D341Med (cell line): Measurements from ENCODE around the gene EPHA1.

Experiments used
- DNase-seq: peaks from one replicate; pipeline ENCODE4 v3.0.0; 2012; ENCODE audit warnings: low spot score

The EPHA1 gene

GRCh38 chr7:143374561-143374960, 34.1 kb downstream of the EPHA1 start:
- no peak for DNase-seq

GRCh38 chr7:143373255-143373794, 35.3 kb downstream of the EPHA1 start:
- no peak for DNase-seq

GRCh38 chr7:143372070-143372469, 36.6 kb downstream of the EPHA1 start:
- DNase-seq = no peak

DNA sequence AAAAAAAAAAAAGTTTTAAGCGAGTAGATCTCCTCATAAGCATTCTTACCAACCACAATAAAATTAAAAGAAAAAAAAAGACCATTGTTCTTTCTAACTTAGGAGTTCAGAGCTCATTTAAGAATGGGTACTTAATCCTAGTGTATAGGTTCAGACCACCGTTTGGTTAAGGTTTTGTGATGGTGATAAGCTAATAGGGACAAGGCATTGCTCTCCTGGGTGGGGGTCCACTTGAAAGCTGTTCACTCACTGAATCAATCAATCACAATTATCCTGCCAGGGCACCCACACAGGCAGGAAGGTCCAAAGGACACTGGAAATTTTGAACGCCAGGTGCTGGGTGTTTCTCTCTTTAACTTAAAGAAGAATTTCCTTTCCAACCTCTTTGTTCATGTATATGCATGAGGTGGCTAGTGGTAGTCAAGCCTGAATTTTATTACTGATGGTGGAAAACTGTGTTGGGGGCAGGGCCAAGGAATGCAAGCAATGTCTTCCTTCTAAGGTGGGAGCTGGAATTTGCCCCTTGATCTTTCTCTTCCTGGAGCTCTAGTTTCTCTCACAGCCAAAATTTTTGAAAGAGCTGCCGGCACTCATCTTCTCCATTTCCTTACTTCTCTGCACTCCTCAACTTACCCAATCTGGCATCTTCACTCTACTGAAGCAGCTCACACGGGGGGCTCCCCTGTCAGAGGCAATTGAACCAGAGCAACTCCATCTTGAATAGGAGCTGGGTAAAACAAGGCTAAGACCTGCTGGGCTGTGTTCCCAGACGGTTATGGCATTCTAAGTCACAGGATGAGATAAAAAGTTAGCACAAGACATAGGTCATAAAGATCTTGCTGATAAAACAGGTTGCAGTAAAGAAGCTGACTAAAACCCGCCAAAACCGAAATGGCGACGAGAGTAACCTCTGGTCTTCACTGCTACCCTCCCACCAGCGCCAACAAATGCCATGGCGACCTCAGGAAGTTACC, 38.7 kb downstream of the EPHA1 start:
- no peak for DNase-seq

DNA sequence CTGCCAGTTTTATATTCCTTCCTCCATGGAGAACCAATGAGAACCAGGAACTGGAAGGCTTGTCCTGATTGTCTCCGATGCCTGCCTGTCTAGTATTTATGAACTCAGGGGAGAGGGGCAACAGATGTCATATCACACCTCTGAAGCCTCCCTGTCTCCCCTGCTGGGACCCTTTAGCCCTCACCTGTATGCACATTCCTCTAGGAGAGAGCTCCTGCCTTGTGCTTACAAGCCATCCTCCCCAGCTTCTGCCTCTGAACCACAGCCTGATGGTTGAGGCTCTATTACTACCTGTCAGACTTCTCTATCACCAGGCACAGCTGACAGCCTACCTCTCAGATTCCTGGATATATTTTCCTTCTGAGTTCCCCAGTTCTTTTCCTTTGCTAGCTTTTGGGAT, 40.3 kb downstream of the EPHA1 start:
- no peak for DNase-seq

DNA sequence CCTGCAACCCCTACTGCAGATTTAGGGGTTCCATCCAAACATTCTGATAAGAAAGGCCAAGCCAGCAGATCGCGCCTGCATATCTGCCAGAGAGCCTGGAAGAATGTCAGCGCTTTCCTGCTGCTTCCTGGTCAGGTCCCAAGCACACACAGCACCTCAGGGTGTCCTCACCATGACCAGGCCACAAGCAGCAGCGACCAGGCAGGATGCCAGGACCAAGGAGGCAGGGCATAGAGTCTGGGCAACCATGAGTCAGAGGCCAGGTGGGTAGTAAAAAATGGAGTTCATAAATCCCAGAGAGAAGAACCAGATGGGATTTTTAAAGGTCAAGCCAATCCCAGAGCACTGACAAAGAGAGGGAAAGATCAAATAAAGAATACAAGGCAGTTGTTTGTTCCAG, 40.7 kb downstream of the EPHA1 start:
- DNase-seq = no peak

- no peak for DNase-seq
Measured at GRCh38 chr7:143363016-143363937, 45.4 kb downstream of the EPHA1 start.

GRCh38 chr7:143362131-143363015, 46.3 kb downstream of the EPHA1 start, which contains the start of gene FAM131B:
FAM131B (minus strand) TSS chr7:143362713; CDS start chr7:143362603, 110 bp downstream.
- peak; percentile 73 for DNase-seq

DNA sequence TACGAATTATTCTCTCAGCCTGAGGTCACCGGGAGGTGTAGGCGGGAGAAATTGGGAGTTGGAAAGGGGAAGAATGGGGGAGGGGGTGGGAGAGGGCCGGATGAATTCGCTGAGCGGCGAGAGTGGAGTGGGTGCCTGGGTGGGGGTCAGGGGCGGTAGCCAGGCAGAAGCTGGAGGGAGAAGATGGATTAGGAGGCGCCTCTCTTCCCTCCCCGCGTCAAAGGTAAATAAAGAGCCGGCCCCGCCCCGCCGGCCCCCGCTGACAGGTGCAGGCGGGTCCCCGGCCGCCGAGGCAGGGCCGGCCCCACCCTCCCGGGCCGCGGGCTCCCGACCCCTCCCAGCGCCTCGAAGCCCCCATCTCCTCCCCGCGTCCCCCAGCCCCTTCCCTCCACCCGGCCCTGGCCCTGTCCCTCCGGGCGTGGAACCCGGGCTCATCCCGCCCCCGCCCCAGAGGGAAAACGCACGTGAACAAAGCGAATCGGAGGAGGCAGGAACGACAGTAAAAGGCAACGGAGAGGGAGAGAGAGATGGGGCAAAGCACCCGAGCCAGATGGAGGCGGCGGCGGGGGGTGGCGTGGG, 47.0 kb downstream of the EPHA1 start:
- DNase-seq = peak; percentile 54

DNA sequence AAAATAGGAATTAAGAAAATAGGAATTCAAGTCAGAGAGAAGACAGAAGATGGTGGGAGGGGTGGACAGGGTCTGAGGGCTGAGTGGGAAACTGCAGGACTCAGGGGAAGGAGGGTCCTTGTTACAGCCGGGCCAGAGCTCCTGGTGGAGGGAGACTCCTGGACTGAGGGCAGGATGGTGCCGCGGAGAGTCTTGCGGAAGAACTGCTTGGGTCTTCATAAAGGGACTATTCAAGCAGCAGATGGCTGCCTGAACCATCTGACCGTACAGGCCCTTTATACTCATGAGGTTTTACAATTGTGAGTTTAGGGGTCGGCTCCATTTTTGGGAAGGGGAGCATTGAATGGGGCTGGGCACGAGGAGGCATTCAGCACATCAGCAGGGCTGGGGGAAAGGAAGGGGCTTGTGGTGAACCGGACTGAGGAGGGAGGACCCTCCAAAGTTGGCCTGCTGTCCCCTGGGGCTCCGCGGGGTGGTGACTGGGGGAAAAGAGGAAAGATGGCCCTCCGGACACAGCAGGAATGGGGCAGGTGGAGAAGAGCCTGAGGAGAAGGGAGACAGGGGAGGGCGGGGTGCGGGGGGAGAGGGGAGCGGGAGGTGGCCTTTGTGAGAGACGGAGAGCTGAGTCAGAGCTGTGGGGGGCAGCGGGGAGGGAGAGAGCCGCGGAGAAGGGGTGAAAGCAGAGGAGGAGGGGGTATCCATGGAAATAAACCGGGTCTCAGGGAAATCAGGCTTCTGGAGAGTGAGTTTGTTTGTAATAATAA, 47.7 kb downstream of the EPHA1 start:
- DNase-seq = no peak

- no peak for DNase-seq
Measured at GRCh38 chr7:143359771-143360353, 48.8 kb downstream of the EPHA1 start.

DNA sequence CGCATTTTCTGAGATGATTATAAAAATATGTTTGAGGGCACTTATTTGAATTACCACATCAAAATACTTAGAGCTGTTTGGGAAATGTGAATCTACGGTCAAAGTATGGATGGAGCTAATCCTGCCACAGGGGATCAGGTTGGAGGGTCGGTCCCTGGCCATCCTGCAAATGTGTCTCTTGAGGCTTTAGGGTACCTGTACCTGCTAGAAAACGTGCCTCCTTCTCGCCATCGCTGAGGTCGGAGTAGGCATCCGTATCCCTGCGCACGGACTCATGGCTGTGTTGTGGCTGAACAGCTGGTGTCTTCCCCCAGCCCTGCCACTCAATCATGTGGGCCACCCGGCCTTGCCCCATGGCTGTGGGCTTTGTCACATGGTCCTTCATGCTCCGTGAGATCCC, 50.0 kb downstream of the EPHA1 start:
- no peak for DNase-seq

DNA sequence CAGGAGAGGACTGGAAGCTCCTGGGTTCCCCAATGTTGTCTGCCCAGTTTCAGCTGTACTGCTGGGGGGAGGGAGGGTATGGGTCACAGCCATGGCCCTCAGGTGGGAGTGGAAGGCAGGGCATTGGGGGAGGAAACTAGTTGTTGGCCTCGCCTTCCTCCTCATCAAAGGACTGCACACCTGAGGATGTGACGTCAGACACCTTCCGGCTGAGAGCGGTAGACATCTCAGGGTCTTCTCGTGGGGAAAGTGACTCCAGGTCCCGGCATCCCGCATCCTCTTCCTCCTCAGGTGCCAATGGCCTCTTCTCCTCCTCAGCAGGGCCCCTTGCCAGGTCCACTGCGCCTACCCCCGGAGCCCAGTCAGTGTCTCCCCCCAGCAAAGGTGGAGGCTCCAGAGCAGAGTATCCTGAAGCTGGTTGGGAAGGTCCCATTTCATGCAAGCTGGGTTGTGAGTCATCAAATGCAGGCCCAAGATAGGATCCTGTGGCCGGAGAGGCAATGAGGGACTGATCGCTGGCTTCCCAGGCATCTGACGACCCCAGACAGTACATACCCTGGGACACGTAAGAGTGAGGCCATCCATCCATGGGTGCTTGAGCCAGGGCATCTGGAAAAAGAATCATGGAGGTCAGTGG, 52.1 kb downstream of the EPHA1 start:
- no peak for DNase-seq

GRCh38 chr7:143355450-143356385, 52.9 kb downstream of the EPHA1 start:
- no peak for DNase-seq

DNA sequence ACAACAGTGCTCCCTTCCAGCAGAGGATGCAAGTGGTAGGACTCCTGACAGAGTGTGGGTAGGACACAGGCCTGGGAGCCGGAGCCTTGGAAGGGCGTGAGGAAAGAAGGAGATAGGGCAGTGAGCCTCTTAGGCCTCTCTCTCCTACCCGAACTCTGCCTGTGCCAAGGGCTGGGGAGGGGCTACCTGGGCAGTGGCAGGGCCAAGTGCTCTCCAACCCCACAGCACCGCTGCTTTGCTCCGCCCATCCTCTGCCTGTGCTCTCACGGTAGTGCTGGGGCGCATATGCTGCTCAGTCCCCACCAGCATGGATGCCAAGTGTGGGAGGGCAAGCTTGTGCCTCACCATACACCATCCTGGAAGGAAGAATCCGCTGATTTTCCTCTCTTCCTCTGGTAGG, 53.7 kb downstream of the EPHA1 start:
- no peak for DNase-seq

DNA sequence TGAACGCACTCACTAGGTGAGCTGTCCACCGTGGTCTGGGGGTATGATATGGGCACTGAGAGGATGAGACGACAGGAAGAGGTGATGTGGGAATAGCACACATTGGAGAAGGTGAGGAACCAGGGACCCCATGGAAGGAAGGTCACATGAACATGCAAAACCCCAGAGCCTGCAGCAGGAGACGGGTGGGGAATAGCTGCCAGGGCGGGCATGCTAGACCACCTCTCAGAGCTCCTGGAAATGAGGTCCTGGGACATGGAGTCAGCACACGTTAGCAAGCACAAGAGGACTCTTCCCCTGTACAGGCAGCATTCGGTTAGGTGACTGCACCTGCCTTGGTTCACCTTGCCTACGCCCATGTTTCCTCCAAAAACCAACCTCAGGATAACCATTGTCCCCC, 54.3 kb downstream of the EPHA1 start:
- DNase-seq = no peak

- DNase-seq = no peak
Measured at GRCh38 chr7:143352531-143353002, 56.1 kb downstream of the EPHA1 start.

- no peak for DNase-seq
Measured at GRCh38 chr7:143351574-143351973, 57.1 kb downstream of the EPHA1 start.
